Mammary epithelial cell (primary cell): Measurements from ENCODE around the gene PC.

Source experiments
- EZH2 ChIP-seq: IDR thresholded peaks from 2 replicates; pipeline ENCODE4 v1.6.1; 2012; ENCODE audit warnings: low read length, inconsistent platforms, borderline replicate concordance
- TF ChIP-seq, protein P1 (sequence below), 2 donors: IDR thresholded peaks in 1 of 2; conservative IDR thresholded peaks in 1 of 2; 2 replicates each; pipeline ENCODE4 v1.5.1; 2011 to 2012; ENCODE audit warnings: inconsistent platforms in 2 of 2, low read length in 2 of 2, mild to moderate bottlenecking in 2 of 2, control low read depth in 1 of 2, low read depth in 1 of 2; ENCODE audit not compliant: insufficient read depth in 1 of 2; ENCODE audit errors: extremely low read depth in 1 of 2

DNA sequence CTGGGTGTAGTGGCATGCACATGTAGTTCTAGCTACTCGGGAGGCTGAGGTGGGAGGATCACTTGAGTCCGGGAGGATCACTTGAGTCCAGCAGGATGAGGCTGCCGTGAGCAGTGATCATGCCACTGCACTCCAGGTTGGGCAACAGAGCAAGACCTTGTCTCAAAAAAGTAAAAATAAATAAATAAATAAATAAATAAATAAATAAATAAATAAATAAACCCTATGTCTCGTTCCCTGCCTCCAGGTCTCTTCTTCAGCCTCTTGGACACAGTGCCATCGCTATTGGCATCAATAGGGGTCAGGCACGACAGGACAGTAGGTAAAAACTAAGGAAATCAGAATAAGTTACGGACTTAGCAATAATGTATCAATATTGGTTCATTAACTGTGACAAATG lies 41.4 kb upstream of the PC start:
- TF ChIP-seq, protein P1, sequence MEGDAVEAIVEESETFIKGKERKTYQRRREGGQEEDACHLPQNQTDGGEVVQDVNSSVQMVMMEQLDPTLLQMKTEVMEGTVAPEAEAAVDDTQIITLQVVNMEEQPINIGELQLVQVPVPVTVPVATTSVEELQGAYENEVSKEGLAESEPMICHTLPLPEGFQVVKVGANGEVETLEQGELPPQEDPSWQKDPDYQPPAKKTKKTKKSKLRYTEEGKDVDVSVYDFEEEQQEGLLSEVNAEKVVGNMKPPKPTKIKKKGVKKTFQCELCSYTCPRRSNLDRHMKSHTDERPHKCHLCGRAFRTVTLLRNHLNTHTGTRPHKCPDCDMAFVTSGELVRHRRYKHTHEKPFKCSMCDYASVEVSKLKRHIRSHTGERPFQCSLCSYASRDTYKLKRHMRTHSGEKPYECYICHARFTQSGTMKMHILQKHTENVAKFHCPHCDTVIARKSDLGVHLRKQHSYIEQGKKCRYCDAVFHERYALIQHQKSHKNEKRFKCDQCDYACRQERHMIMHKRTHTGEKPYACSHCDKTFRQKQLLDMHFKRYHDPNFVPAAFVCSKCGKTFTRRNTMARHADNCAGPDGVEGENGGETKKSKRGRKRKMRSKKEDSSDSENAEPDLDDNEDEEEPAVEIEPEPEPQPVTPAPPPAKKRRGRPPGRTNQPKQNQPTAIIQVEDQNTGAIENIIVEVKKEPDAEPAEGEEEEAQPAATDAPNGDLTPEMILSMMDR (conservative IDR thresholded peaks at IDR 0.05 in 1 of 2, IDR thresholded peaks at IDR 0.05 in 1 of 2; ENCODE audit: extremely low read depth in 1 of 2, insufficient read depth in 1 of 2, low read depth in 1 of 2, low read length in 2 of 2), result no peak
- TF ChIP-seq EZH2, result no peak
